Amniotic stem cell (primary cell): ENCODE data around the gene PRKCD.

Source experiments
- DNase-seq: peaks from one replicate; lab custom pipeline; 2025; lab: John Stamatoyannopoulos, UW

The PRKCD gene

GRCh38 chr3:53155760-53156159 lies 5.2 kb upstream of the PRKCD start:
- DNase-seq: no peak

- DNase-seq: no peak
Measured at GRCh38 chr3:53156368-53156834, 4.6 kb upstream of the PRKCD start.

- no peak for DNase-seq
Measured at GRCh38 chr3:53157974-53158580, 2.9 kb upstream of the PRKCD start.

GRCh38 chr3:53158765-53159155 lies 2.2 kb upstream of the PRKCD start:
- no peak for DNase-seq

- DNase-seq: no peak
Measured at GRCh38 chr3:53159156-53160060, 1.6 kb upstream of the PRKCD start.

- DNase-seq: no peak
Measured at GRCh38 chr3:53160061-53160659, 849 bp upstream of the PRKCD start.

- DNase-seq: no peak
Measured at GRCh38 chr3:53161450-53161819, 426 bp downstream of the PRKCD start.

- DNase-seq: no peak
Measured at GRCh38 chr3:53161820-53162671, 1.0 kb downstream of the PRKCD start.

- DNase-seq: no peak
Measured at GRCh38 chr3:53162672-53163443, 1.8 kb downstream of the PRKCD start.

- DNase-seq: no peak
Measured at GRCh38 chr3:53163444-53164387, 2.7 kb downstream of the PRKCD start.

GRCh38 chr3:53164911-53165310 lies 3.9 kb downstream of the PRKCD start:
- no peak for DNase-seq

- no peak for DNase-seq
Measured at GRCh38 chr3:53166206-53166605, 5.2 kb downstream of the PRKCD start.

- DNase-seq: no peak
Measured at GRCh38 chr3:53166781-53167291, 5.8 kb downstream of the PRKCD start.

- DNase-seq: no peak
Measured at GRCh38 chr3:53167418-53168174, 6.6 kb downstream of the PRKCD start.

- DNase-seq: no peak
Measured at GRCh38 chr3:53168175-53168923, 7.3 kb downstream of the PRKCD start.

GRCh38 chr3:53169045-53169831 lies 8.2 kb downstream of the PRKCD start:
- DNase-seq: no peak

GRCh38 chr3:53169832-53170324 lies 8.9 kb downstream of the PRKCD start:
- DNase-seq: no peak
